Measurements from ENCODE around the gene UBE2A. TPM values are rescaled to one million over a fixed set of nuclear protein-coding genes. Genes with fewer than 3 reads are reported as not detected.
A peak's percentile ranks its signal among the peaks of the same experiment; 100 is the strongest.

UBE2A gene
- total and polyA plus RNA-seq, 2 of the 13 experiments (the other 11 are each of a cell fraction or from before 2014, with no cell fraction given), result 17.0 to 30.5 TPM

DNA sequence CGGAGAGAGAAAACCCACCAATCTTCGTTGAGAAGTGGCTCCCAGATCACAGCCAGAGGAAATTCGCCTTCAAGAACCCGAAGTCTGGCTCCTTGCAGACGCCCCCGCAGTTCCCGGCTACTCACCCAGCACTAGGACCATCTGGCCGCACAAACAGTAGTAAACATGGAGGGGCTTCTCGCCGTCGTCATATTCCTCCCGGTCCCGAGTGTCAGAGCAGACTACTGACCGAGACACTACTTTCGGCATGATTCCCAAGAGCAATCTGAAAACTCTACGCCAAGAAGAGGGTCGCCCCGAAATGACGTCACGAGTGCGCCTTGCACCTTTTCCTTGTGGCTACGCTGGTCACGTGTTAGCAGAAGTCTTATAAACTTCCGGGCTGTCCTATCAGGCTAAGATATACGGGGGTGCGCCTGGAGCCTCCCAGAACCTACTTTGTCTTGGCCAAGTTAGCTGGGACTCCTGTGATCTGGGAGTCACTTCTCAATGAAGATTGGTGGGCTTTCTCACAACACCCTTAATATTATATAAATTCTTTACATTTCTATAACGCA is 9.2 kb upstream of the UBE2A start, which contains the start of gene STEEP1 (continued):
- no peak for TF ChIP-seq RXRA (CRISPR knock-in tag; IDR thresholded peaks at IDR 0.05)
- TF ChIP-seq PCBP1 (IDR thresholded peaks at IDR 0.05; ENCODE audit: borderline replicate concordance, low read depth, low read length), result no peak
- no peak for TF ChIP-seq ZNF570 (CRISPR knock-in tag; IDR thresholded peaks at IDR 0.05; ENCODE audit: borderline replicate concordance)
- TF ChIP-seq ZNF678 (CRISPR knock-in tag; IDR thresholded peaks at IDR 0.05), result no peak
- no peak for TF ChIP-seq ZNF572 (CRISPR knock-in tag; IDR thresholded peaks at IDR 0.05)
- no peak for TF ChIP-seq GTF3A (CRISPR knock-in tag; conservative IDR thresholded peaks at IDR 0.05)
- no peak for TF ChIP-seq MAFG (CRISPR knock-in tag; IDR thresholded peaks at IDR 0.05)
- no peak for TF ChIP-seq SNRNP70 (IDR thresholded peaks at IDR 0.05; ENCODE audit: low read depth, low read length)
- no peak for TF ChIP-seq EHMT2 (IDR thresholded peaks at IDR 0.05; ENCODE audit: borderline replicate concordance, low read depth, low read length)
- TF ChIP-seq POLR2AphosphoS2 (IDR thresholded peaks at IDR 0.05; ENCODE audit: low read depth, low read length), result no peak
- no peak for TF ChIP-seq ZNF101 (CRISPR knock-in tag; IDR thresholded peaks at IDR 0.05; ENCODE audit: borderline replicate concordance, low read depth)
- TF ChIP-seq ZBTB8A (CRISPR knock-in tag; IDR thresholded peaks at IDR 0.05; ENCODE audit: borderline replicate concordance, low read depth), result no peak
- TF ChIP-seq, protein P1, sequence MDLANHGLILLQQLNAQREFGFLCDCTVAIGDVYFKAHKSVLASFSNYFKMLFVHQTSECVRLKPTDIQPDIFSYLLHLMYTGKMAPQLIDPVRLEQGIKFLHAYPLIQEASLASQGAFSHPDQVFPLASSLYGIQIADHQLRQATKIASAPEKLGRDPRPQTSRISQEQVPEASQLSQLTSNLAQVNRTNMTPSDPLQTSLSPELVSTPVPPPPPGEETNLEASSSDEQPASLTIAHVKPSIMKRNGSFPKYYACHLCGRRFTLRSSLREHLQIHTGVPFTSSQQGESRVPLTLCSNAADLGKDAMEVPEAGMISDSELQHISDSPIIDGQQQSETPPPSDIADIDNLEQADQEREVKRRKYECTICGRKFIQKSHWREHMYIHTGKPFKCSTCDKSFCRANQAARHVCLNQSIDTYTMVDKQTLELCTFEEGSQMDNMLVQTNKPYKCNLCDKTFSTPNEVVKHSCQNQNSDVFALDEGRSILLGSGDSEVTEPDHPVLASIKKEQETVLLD (CRISPR knock-in tag; IDR thresholded peaks at IDR 0.05; ENCODE audit: low read depth), result no peak
- peak; percentile 50; the same call in 1 of the 3 replicates for TF ChIP-seq MXI1 (IDR thresholded peaks at IDR 0.05; ENCODE audit: borderline replicate concordance, low read depth, low read length)
- TF ChIP-seq HDAC2 (CRISPR knock-in tag; IDR thresholded peaks at IDR 0.05), result peak; percentile 46; the same call in 1 of the 2 replicates
- TF ChIP-seq, protein P2, sequence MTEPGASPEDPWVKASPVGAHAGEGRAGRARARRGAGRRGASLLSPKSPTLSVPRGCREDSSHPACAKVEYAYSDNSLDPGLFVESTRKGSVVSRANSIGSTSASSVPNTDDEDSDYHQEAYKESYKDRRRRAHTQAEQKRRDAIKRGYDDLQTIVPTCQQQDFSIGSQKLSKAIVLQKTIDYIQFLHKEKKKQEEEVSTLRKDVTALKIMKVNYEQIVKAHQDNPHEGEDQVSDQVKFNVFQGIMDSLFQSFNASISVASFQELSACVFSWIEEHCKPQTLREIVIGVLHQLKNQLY (CRISPR knock-in tag; IDR thresholded peaks at IDR 0.05), result no peak
- no peak for TF ChIP-seq PRPF4 (IDR thresholded peaks at IDR 0.05; ENCODE audit: low read depth, low read length, poor library complexity, severe bottlenecking)
- TF ChIP-seq, protein P3, sequence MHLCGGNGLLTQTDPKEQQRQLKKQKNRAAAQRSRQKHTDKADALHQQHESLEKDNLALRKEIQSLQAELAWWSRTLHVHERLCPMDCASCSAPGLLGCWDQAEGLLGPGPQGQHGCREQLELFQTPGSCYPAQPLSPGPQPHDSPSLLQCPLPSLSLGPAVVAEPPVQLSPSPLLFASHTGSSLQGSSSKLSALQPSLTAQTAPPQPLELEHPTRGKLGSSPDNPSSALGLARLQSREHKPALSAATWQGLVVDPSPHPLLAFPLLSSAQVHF (CRISPR knock-in tag; IDR thresholded peaks at IDR 0.05), result no peak
- TF ChIP-seq, protein P4, sequence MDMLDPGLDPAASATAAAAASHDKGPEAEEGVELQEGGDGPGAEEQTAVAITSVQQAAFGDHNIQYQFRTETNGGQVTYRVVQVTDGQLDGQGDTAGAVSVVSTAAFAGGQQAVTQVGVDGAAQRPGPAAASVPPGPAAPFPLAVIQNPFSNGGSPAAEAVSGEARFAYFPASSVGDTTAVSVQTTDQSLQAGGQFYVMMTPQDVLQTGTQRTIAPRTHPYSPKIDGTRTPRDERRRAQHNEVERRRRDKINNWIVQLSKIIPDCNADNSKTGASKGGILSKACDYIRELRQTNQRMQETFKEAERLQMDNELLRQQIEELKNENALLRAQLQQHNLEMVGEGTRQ (IDR thresholded peaks at IDR 0.05; ENCODE audit: low read depth, low read length), result peak; percentile 82
- TF ChIP-seq, protein P4 (CRISPR knock-in tag; IDR thresholded peaks at IDR 0.05; ENCODE audit: borderline replicate concordance), result peak; percentile 82; the same call in 1 of the 2 replicates
- TF ChIP-seq, protein P5, sequence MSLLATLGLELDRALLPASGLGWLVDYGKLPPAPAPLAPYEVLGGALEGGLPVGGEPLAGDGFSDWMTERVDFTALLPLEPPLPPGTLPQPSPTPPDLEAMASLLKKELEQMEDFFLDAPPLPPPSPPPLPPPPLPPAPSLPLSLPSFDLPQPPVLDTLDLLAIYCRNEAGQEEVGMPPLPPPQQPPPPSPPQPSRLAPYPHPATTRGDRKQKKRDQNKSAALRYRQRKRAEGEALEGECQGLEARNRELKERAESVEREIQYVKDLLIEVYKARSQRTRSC (CRISPR knock-in tag; IDR thresholded peaks at IDR 0.05; ENCODE audit: low read depth), result no peak
- no peak for TF ChIP-seq ZNF567 (CRISPR knock-in tag; IDR thresholded peaks at IDR 0.05; ENCODE audit: borderline replicate concordance)
- TF ChIP-seq, protein P6, sequence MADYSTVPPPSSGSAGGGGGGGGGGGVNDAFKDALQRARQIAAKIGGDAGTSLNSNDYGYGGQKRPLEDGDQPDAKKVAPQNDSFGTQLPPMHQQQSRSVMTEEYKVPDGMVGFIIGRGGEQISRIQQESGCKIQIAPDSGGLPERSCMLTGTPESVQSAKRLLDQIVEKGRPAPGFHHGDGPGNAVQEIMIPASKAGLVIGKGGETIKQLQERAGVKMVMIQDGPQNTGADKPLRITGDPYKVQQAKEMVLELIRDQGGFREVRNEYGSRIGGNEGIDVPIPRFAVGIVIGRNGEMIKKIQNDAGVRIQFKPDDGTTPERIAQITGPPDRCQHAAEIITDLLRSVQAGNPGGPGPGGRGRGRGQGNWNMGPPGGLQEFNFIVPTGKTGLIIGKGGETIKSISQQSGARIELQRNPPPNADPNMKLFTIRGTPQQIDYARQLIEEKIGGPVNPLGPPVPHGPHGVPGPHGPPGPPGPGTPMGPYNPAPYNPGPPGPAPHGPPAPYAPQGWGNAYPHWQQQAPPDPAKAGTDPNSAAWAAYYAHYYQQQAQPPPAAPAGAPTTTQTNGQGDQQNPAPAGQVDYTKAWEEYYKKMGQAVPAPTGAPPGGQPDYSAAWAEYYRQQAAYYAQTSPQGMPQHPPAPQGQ (CRISPR knock-in tag; IDR thresholded peaks at IDR 0.05; ENCODE audit: borderline replicate concordance), result no peak

Measured in HepG2 (cell line).